H9 (cell line): ENCODE measurements around the gene C2orf92. TPM values are rescaled to one million over a fixed set of nuclear protein-coding genes. Genes with fewer than 3 reads are reported as not detected.

ENCODE experiments used
- DNase-seq: peaks from one replicate; pipeline ENCODE4 v3.0.0-alpha.2; 2017
- H2AFZ ChIP-seq: one replicate; pipeline ENCODE4 v1.6.1; 2013; ENCODE audit warnings: mild to moderate bottlenecking, low read length, control low read depth, moderate library complexity
- H2AK5ac ChIP-seq: 2 replicates; pipeline ENCODE4 v1.6.1; 2013; ENCODE audit warnings: low read length, control low read depth, mixed read lengths; ENCODE audit not compliant: insufficient read length
- H2BK120ac ChIP-seq: one replicate; pipeline ENCODE4 v1.6.1; 2013; ENCODE audit warnings: low read depth, mild to moderate bottlenecking, low read length, control low read depth, inconsistent platforms; ENCODE audit not compliant: poor library complexity, severe bottlenecking
- H2BK12ac ChIP-seq: 2 replicates; pipeline ENCODE4 v1.6.1; 2013; ENCODE audit warnings: low read length, control low read depth, mixed read lengths, low read depth; ENCODE audit not compliant: insufficient read length
- H2BK15ac ChIP-seq: 2 replicates; pipeline ENCODE4 v1.6.1; 2013; ENCODE audit warnings: low read depth, low read length, control low read depth
- H2BK20ac ChIP-seq: one replicate; pipeline ENCODE4 v1.6.1; 2013; ENCODE audit warnings: low read depth, mild to moderate bottlenecking, low read length, control low read depth, inconsistent platforms; ENCODE audit not compliant: poor library complexity, severe bottlenecking
- H2BK5ac ChIP-seq: 2 replicates; pipeline ENCODE4 v1.6.1; 2013; ENCODE audit warnings: low read length, control low read depth, mixed read lengths; ENCODE audit not compliant: insufficient read length
- H3K14ac ChIP-seq: 2 replicates; pipeline ENCODE4 v1.6.1; 2013; ENCODE audit warnings: low read length, control low read depth; ENCODE audit not compliant: insufficient read depth
- H3K18ac ChIP-seq: 2 replicates; pipeline ENCODE4 v1.6.1; 2013; ENCODE audit warnings: low read depth, mild to moderate bottlenecking, mixed read lengths, low read length, control low read depth; ENCODE audit not compliant: insufficient read length
- H3K23ac ChIP-seq: 2 replicates; pipeline ENCODE4 v1.6.1; 2013; ENCODE audit warnings: low read length, control low read depth, mixed read lengths, low read depth; ENCODE audit not compliant: insufficient read length
- H3K23me2 ChIP-seq: 2 replicates; pipeline ENCODE4 v1.6.1; 2013; ENCODE audit warnings: low read depth, mild to moderate bottlenecking, mixed read lengths, low read length, control low read depth; ENCODE audit not compliant: insufficient read length, poor library complexity, severe bottlenecking
- H3K27ac ChIP-seq: 2 replicates; pipeline ENCODE4 v1.5.1; 2013; ENCODE audit warnings: low read length, control low read depth, mixed read lengths, low read depth; ENCODE audit not compliant: insufficient read length
- H3K27me3 ChIP-seq: 2 replicates; pipeline ENCODE4 v1.6.1; 2013; ENCODE audit warnings: low read length, control low read depth, inconsistent platforms; ENCODE audit not compliant: insufficient read depth
- H3K4ac ChIP-seq: 2 replicates; pipeline ENCODE4 v1.6.1; 2013; ENCODE audit warnings: low read depth, mild to moderate bottlenecking, control low read depth, inconsistent platforms, low read length, moderate library complexity
- H3K4me1 ChIP-seq: 2 replicates; pipeline ENCODE4 v1.6.1; 2013; ENCODE audit warnings: low read length, control low read depth, inconsistent platforms; ENCODE audit not compliant: insufficient read depth
- H3K4me2 ChIP-seq: 2 replicates; pipeline ENCODE4 v1.6.1; 2013; ENCODE audit warnings: low read length, control low read depth, mixed read lengths; ENCODE audit not compliant: insufficient read length, insufficient read depth
- H3K56ac ChIP-seq: 2 replicates; pipeline ENCODE4 v1.6.1; 2013; ENCODE audit warnings: low read depth, mild to moderate bottlenecking, mixed read lengths, low read length, control low read depth; ENCODE audit not compliant: insufficient read length
- H3K79me1 ChIP-seq: 2 replicates; pipeline ENCODE4 v1.6.1; 2013; ENCODE audit warnings: low read depth, mild to moderate bottlenecking, moderate library complexity, low read length, control low read depth, inconsistent platforms; ENCODE audit not compliant: insufficient read depth, poor library complexity, severe bottlenecking
- H3K79me2 ChIP-seq: 2 replicates; pipeline ENCODE4 v1.6.1; 2013; ENCODE audit warnings: low read length, control low read depth, inconsistent platforms; ENCODE audit not compliant: insufficient read depth
- H3K9ac ChIP-seq: 2 replicates; pipeline ENCODE4 v1.6.1; 2013; ENCODE audit warnings: low read length, control low read depth, mixed read lengths; ENCODE audit not compliant: insufficient read length; ENCODE audit errors: extremely low read depth
- H3K9me3 ChIP-seq: one replicate; pipeline ENCODE4 v1.6.1; 2013; ENCODE audit warnings: low read depth, low read length, inconsistent platforms; ENCODE audit not compliant: control insufficient read depth
- H3T11ph ChIP-seq: one replicate; pipeline ENCODE4 v1.6.1; 2013; ENCODE audit warnings: mild to moderate bottlenecking, low read length, control low read depth, inconsistent platforms
- H4K20me1 ChIP-seq: one replicate; pipeline ENCODE4 v1.6.1; 2013; ENCODE audit not compliant: control insufficient read depth, insufficient read length, insufficient read depth
- H4K5ac ChIP-seq: 2 replicates; pipeline ENCODE4 v1.6.1; 2013; ENCODE audit warnings: low read depth, mild to moderate bottlenecking, mixed read lengths, low read length, control low read depth; ENCODE audit not compliant: insufficient read length
- H4K8ac ChIP-seq: replicated peaks from 2 replicates; pipeline ENCODE4 v1.6.1; 2013; ENCODE audit warnings: low read length, control low read depth, mixed read lengths, low read depth; ENCODE audit not compliant: insufficient read length
- H4K91ac ChIP-seq: 2 replicates; pipeline ENCODE4 v1.6.1; 2013; ENCODE audit warnings: low read depth, mild to moderate bottlenecking, moderate library complexity, mixed read lengths, low read length, control low read depth; ENCODE audit not compliant: insufficient read length
- H3K27ac Mint-ChIP-seq, 3 experiments: 2 replicates in 2 of 3; 3 replicates in 1 of 3; pipeline ENCODE4 v1.8.0; 2020 to 2021; ENCODE audit warnings: mixed read lengths in 3 of 3, mild to moderate bottlenecking in 1 of 3, moderate library complexity in 1 of 3
- H3K27me3 Mint-ChIP-seq: 2 replicates; pipeline ENCODE4 v1.8.0; 2021; ENCODE audit warnings: low read depth, mild to moderate bottlenecking, moderate library complexity, mixed read lengths
- H3K36me3 Mint-ChIP-seq, 3 experiments: 2 replicates in 2 of 3; 3 replicates in 1 of 3; pipeline ENCODE4 v1.8.0; 2020 to 2021; ENCODE audit warnings: low read depth in 3 of 3, mixed read lengths in 3 of 3; ENCODE audit not compliant: insufficient read depth in 1 of 3
- H3K4me1 Mint-ChIP-seq, 2 experiments: 2 replicates each; pipeline ENCODE4 v1.8.0; 2020; ENCODE audit warnings: mixed read lengths in 2 of 2
- H3K4me3 Mint-ChIP-seq, 2 experiments: 2 replicates in 1 of 2; 3 replicates in 1 of 2; pipeline ENCODE4 v1.8.0; 2020 to 2021; ENCODE audit warnings: mild to moderate bottlenecking in 2 of 2, mixed read lengths in 2 of 2, moderate library complexity in 1 of 2
- H3K9me3 Mint-ChIP-seq, 2 experiments: 2 replicates in 1 of 2; 3 replicates in 1 of 2; pipeline ENCODE4 v1.8.0; 2020; ENCODE audit warnings: mild to moderate bottlenecking in 2 of 2, mixed read lengths in 2 of 2, moderate library complexity in 1 of 2
- WGBS: extraction: QIAGEN DNeasy Blood & Tissue Kit; methylation state at CpG from one replicate; pipeline ENCODE4 v1.1.7; 2013; ENCODE audit warnings: missing lambda C conversion rate, low lambda C conversion rate, mixed read lengths; ENCODE audit not compliant: insufficient read length; ENCODE audit errors: extremely low coverage; 5-methylcytosine and 5-hydroxymethylcytosine counted together
- total RNA-seq: library from RNA; stranded (reverse); gene quantifications from 2 replicates; pipeline ENCODE4 v1.2.1, GENCODE V29; 2021
- TF ChIP-seq, protein P1 (sequence below): fragments of 200-600 bp; sonication (generic); conservative IDR thresholded peaks from 3 replicates; pipeline ENCODE4 v1.8.0; 2021; ENCODE audit warnings: antibody characterized with exemption, mild to moderate bottlenecking

C2orf92 gene
- total RNA-seq, 1 experiment from 2014 or later, result 7.3 TPM

DNA sequence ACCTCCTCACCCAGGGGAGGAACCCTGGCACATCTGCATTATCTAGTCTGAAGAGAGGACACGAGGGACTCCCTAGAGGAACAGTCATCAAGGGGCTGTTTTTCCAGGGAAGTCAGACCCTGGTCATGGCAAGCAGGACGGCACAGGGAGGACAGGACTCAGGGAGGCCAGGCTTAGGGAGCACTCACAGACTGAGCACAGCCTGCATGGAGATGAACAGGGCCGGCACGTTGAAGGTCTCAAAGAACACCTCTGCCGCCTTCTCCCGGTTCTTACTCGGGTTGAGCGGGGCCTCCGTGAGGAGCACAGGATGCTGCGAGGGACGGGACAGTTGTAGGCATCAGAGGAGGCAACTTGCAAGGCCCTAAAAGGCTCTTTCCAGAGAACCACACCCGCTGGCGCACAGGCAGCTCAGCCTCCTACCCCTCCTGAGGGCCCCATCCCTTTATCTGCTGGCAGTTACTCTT lies 10.8 kb upstream of the C2orf92 start:
- H3K27ac Mint-ChIP-seq, result no peak overlapping the region
- peaks cover under 1 to 8% of the 10 kb centered on the region in 2 experiments; a peak in 4 of 5 replicates for H3K9me3 Mint-ChIP-seq
- Histone ChIP-seq H3K23ac (no peak overlapping the region), H3K23me2 (peaks cover 12% of the 10 kb centered on the region), H3K9ac (no peak overlapping the region), H3T11ph (no peak overlapping the region), H2AK5ac (no peak overlapping the region), H3K4ac (no peak overlapping the region), H2BK5ac (no peak overlapping the region), H4K5ac (no peak overlapping the region), H2BK120ac (no peak overlapping the region), H3K4me2 (no peak overlapping the region), H2BK12ac (no peak overlapping the region), H3K14ac (no peak overlapping the region), H2AFZ (no peak overlapping the region), H4K8ac (no peak overlapping the region), H2BK15ac (no peak overlapping the region), H4K20me1 (no peaks in the 10 kb centered on the region), H2BK20ac (no peak overlapping the region), H3K56ac (no peak overlapping the region), H3K27ac (no peak overlapping the region), H3K79me2 (peaks cover 4% of the 10 kb centered on the region; the same call in 1 of the 2 replicates), H3K27me3 (no peaks in the 10 kb centered on the region), H3K18ac (no peak overlapping the region), H3K4me1 (no peaks in the 10 kb centered on the region; the same call in 1 of the 2 replicates), H3K79me1 (peaks cover 4% of the 10 kb centered on the region), H4K91ac (no peak overlapping the region), H3K9me3 (peaks cover 8% of the 10 kb centered on the region)
- WGBS, result no CpG with 5 or more reads among the region's 13 CpGs
- DNase-seq, result no peak
- H3K4me1 Mint-ChIP-seq, result peaks cover 14 to 19% of the 10 kb centered on the region in 2 experiments
- H3K4me3 Mint-ChIP-seq, result no peak overlapping the region
- peaks cover 1% of the 10 kb centered on the region; the same call in 1 of the 2 replicates for H3K27me3 Mint-ChIP-seq
- TF ChIP-seq, protein P1, sequence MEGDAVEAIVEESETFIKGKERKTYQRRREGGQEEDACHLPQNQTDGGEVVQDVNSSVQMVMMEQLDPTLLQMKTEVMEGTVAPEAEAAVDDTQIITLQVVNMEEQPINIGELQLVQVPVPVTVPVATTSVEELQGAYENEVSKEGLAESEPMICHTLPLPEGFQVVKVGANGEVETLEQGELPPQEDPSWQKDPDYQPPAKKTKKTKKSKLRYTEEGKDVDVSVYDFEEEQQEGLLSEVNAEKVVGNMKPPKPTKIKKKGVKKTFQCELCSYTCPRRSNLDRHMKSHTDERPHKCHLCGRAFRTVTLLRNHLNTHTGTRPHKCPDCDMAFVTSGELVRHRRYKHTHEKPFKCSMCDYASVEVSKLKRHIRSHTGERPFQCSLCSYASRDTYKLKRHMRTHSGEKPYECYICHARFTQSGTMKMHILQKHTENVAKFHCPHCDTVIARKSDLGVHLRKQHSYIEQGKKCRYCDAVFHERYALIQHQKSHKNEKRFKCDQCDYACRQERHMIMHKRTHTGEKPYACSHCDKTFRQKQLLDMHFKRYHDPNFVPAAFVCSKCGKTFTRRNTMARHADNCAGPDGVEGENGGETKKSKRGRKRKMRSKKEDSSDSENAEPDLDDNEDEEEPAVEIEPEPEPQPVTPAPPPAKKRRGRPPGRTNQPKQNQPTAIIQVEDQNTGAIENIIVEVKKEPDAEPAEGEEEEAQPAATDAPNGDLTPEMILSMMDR, result no peak
- peaks cover 36 to 55% (median 46%) of the 10 kb centered on the region in 3 experiments for H3K36me3 Mint-ChIP-seq
